ENCODE results near the gene MAST2. TPM values are rescaled to one million over a fixed set of nuclear protein-coding genes. Genes with fewer than 3 reads are reported as not detected.
"Not testable (repeated sequence)": the region's sequence is repeated elsewhere in the genome, so short reads cannot be mapped to it uniquely, and the experiment has no call there.

The MAST2 gene
- total RNA-seq, 1 donor from 2014 or later, result 38.1 TPM

GRCh38 chr1:46041974-46042373 is 238.6 kb downstream of the MAST2 start:
- TF ChIP-seq CTCF (conservative IDR thresholded peaks at IDR 0.05), result no peak
- Mint-ChIP-seq H3K27me3 (no peaks in the 10 kb centered on the region), H3K4me1 (ENCODE audit: unreplicated experiment) (no peaks in the 10 kb centered on the region), H3K27ac (no peak overlapping the region), H3K36me3 (peaks cover 15% of the 10 kb centered on the region), H3K4me3 (no peak overlapping the region), H3K9me3 (no peaks in the 10 kb centered on the region)
- DNase-seq (ENCODE audit: extremely low spot score, unreplicated experiment), result no peak

- H3K27ac Mint-ChIP-seq, result no peak overlapping the region
- H3K4me1 Mint-ChIP-seq (ENCODE audit: unreplicated experiment), result no peaks in the 10 kb centered on the region
- H3K27me3 Mint-ChIP-seq, result no peaks in the 10 kb centered on the region
- DNase-seq (ENCODE audit: extremely low spot score, unreplicated experiment), result no peak
- no peak overlapping the region for H3K4me3 Mint-ChIP-seq
- H3K9me3 Mint-ChIP-seq, result no peaks in the 10 kb centered on the region
- no peak for TF ChIP-seq CTCF (conservative IDR thresholded peaks at IDR 0.05)
- H3K36me3 Mint-ChIP-seq, result peaks cover 18% of the 10 kb centered on the region
Measured at GRCh38 chr1:46043458-46044017, 240.1 kb downstream of the MAST2 start.

GRCh38 chr1:46044116-46044515 is 240.7 kb downstream of the MAST2 start:
- peaks cover 18% of the 10 kb centered on the region for H3K36me3 Mint-ChIP-seq
- H3K27me3 Mint-ChIP-seq, result no peaks in the 10 kb centered on the region
- no peak for TF ChIP-seq CTCF (conservative IDR thresholded peaks at IDR 0.05)
- no peak overlapping the region for H3K27ac Mint-ChIP-seq
- no peaks in the 10 kb centered on the region for H3K4me1 Mint-ChIP-seq (ENCODE audit: unreplicated experiment)
- H3K9me3 Mint-ChIP-seq, result no peaks in the 10 kb centered on the region
- no peak overlapping the region for H3K4me3 Mint-ChIP-seq
- DNase-seq (ENCODE audit: extremely low spot score, unreplicated experiment), result no peak

GRCh38 chr1:46053734-46054133 is 250.3 kb downstream of the MAST2 start:
- no peak for TF ChIP-seq CTCF (conservative IDR thresholded peaks at IDR 0.05)
- no peak for DNase-seq (ENCODE audit: extremely low spot score, unreplicated experiment)
- Mint-ChIP-seq H3K4me1 (ENCODE audit: unreplicated experiment) (no peaks in the 10 kb centered on the region), H3K27me3 (no peaks in the 10 kb centered on the region), H3K27ac (peak overlapping the region; percentile 37), H3K4me3 (no peak overlapping the region), H3K36me3 (peaks cover 41% of the 10 kb centered on the region), H3K9me3 (no peaks in the 10 kb centered on the region)

GRCh38 chr1:46056325-46056724 is 252.9 kb downstream of the MAST2 start:
- Mint-ChIP-seq H3K27me3 (no peaks in the 10 kb centered on the region), H3K9me3 (no peaks in the 10 kb centered on the region), H3K4me3 (no peak overlapping the region), H3K4me1 (ENCODE audit: unreplicated experiment) (no peaks in the 10 kb centered on the region), H3K27ac (no peak overlapping the region), H3K36me3 (peaks cover 47% of the 10 kb centered on the region)
- no peak for TF ChIP-seq CTCF (conservative IDR thresholded peaks at IDR 0.05)
- DNase-seq (ENCODE audit: extremely low spot score, unreplicated experiment), result no peak

- peaks cover 54% of the 10 kb centered on the region for H3K36me3 Mint-ChIP-seq
- not testable (repeated sequence) for H3K4me1 Mint-ChIP-seq (ENCODE audit: unreplicated experiment); H3K4me3 Mint-ChIP-seq; H3K27me3 Mint-ChIP-seq; DNase-seq (ENCODE audit: extremely low spot score, unreplicated experiment); H3K27ac Mint-ChIP-seq; H3K9me3 Mint-ChIP-seq
Measured at GRCh38 chr1:46057215-46057614, 253.8 kb downstream of the MAST2 start.
